DOHH2 (cell line): ENCODE data around the gene NSD2.

Experiments used
- H3F3A ChIP-seq: fragments of 200-600 bp; sonication (generic), shearing (Covaris generic); 2 replicates; pipeline ENCODE4 v1.6.0; 2016; ENCODE audit warnings: antibody characterized with exemption, mild to moderate bottlenecking; ENCODE audit not compliant: control insufficient read depth, insufficient read depth
- H3K27ac ChIP-seq: fragments of 200-600 bp; sonication (generic); 2 replicates; pipeline ENCODE4 v1.5.1; 2014; ENCODE audit warnings: low read depth, mild to moderate bottlenecking, low read length, moderate library complexity
- H3K27me3 ChIP-seq: fragments of 200-600 bp; sonication (generic); 2 replicates; pipeline ENCODE4 v1.6.1; 2014; ENCODE audit warnings: mild to moderate bottlenecking, low read length, mixed read lengths; ENCODE audit not compliant: control insufficient read depth
- H3K36me3 ChIP-seq: fragments of 200-600 bp; sonication (generic); 2 replicates; pipeline ENCODE4 v1.6.1; 2014; ENCODE audit warnings: mild to moderate bottlenecking, low read length, moderate library complexity, mixed read lengths; ENCODE audit not compliant: control insufficient read depth
- H3K4me1 ChIP-seq: fragments of 200-600 bp; sonication (generic); 2 replicates; pipeline ENCODE4 v1.6.1; 2014; ENCODE audit warnings: mild to moderate bottlenecking, low read length, mixed read lengths; ENCODE audit not compliant: control insufficient read depth
- H3K4me2 ChIP-seq: fragments of 200-600 bp; sonication (generic); 2 replicates; pipeline ENCODE4 v1.6.0; 2014; ENCODE audit warnings: mild to moderate bottlenecking, low read length, moderate library complexity
- H3K4me3 ChIP-seq: fragments of 200-600 bp; sonication (generic); 2 replicates; pipeline ENCODE4 v1.5.1; 2014; ENCODE audit warnings: mild to moderate bottlenecking, low read length, mixed read lengths
- H3K79me2 ChIP-seq: fragments of 200-600 bp; sonication (generic); 2 replicates; pipeline ENCODE4 v1.6.1; 2014; ENCODE audit warnings: mild to moderate bottlenecking, low read length, mixed read lengths; ENCODE audit not compliant: control insufficient read depth
- H3K9me2 ChIP-seq: fragments of 200-600 bp; sonication (generic); replicated peaks from 2 replicates; pipeline ENCODE4 v1.6.1; 2014; ENCODE audit warnings: mild to moderate bottlenecking, low read length, mixed read lengths; ENCODE audit not compliant: control insufficient read depth
- H3K9me3 ChIP-seq: fragments of 200-600 bp; sonication (generic); 2 replicates; pipeline ENCODE4 v1.6.1; 2014; ENCODE audit warnings: antibody characterized with exemption, low read length, mixed read lengths; ENCODE audit not compliant: control insufficient read depth, insufficient read depth
- H4K20me1 ChIP-seq: fragments of 200-600 bp; sonication (generic); 2 replicates; pipeline ENCODE4 v1.6.0; 2014; ENCODE audit warnings: low read depth, mild to moderate bottlenecking, antibody characterized with exemption, low read length, moderate library complexity; ENCODE audit not compliant: control insufficient read depth, insufficient read depth
- CTCF ChIP-seq: fragments of 200-600 bp; sonication (generic); IDR thresholded peaks from one replicate; pipeline ENCODE4 v1.5.1; 2014; ENCODE audit warnings: antibody characterized with exemption, mild to moderate bottlenecking, low read depth, low read length; ENCODE audit not compliant: poor library complexity, severe bottlenecking
- EZH2phosphoT487 ChIP-seq: fragments of 200-600 bp; sonication (generic); IDR thresholded peaks from 2 replicates; pipeline ENCODE4 v1.6.1; 2017; ENCODE audit warnings: borderline replicate concordance, mild to moderate bottlenecking, antibody characterized with exemption, low read length, moderate library complexity, mixed read lengths

NSD2 gene

GRCh38 chr4:1952058-1952700 lies 81.0 kb downstream of the NSD2 start:
- Histone ChIP-seq H3F3A (no peaks in the 10 kb centered on the region), H3K36me3 (peaks cover 91% of the 10 kb centered on the region), H3K27ac (no peak overlapping the region)

GRCh38 chr4:1952719-1953118 lies 81.5 kb downstream of the NSD2 start:
- Histone ChIP-seq H3K27ac (no peak overlapping the region), H3K4me3 (no peak overlapping the region), H3K36me3 (peaks cover 90% of the 10 kb centered on the region), H3K9me2 (no peaks in the 10 kb centered on the region), H3K4me1 (no peaks in the 10 kb centered on the region), H3K9me3 (no peaks in the 10 kb centered on the region), H3K4me2 (no peak overlapping the region), H4K20me1 (no peaks in the 10 kb centered on the region), H3K79me2 (0 out of 2 replicates have a peak, but pooled peaks cover 2% of the 10 kb centered on the region), H3F3A (no peaks in the 10 kb centered on the region), H3K27me3 (no peaks in the 10 kb centered on the region)
- TF ChIP-seq CTCF = no peak
- no peak for TF ChIP-seq EZH2phosphoT487

More at GRCh38 chr4:1952058-1952700, 81.0 kb downstream of the NSD2 start:
- Histone ChIP-seq H4K20me1 (no peaks in the 10 kb centered on the region), H3K9me3 (no peaks in the 10 kb centered on the region), H3K4me3 (no peak overlapping the region), H3K4me2 (no peak overlapping the region), H3K4me1 (no peaks in the 10 kb centered on the region), H3K9me2 (no peaks in the 10 kb centered on the region), H3K27me3 (no peaks in the 10 kb centered on the region), H3K79me2 (0 out of 2 replicates have a peak, but pooled peaks cover 2% of the 10 kb centered on the region)
- no peak for TF ChIP-seq EZH2phosphoT487
- no peak for TF ChIP-seq CTCF

GRCh38 chr4:1953335-1953734 lies 82.1 kb downstream of the NSD2 start:
- Histone ChIP-seq H3K27me3 (no peaks in the 10 kb centered on the region), H3K9me2 (no peaks in the 10 kb centered on the region), H3K27ac (no peak overlapping the region), H3K9me3 (no peaks in the 10 kb centered on the region), H3K79me2 (0 out of 2 replicates have a peak, but pooled peaks cover 2% of the 10 kb centered on the region), H3K36me3 (peaks cover 90% of the 10 kb centered on the region), H4K20me1 (no peaks in the 10 kb centered on the region), H3K4me2 (no peak overlapping the region), H3K4me3 (no peak overlapping the region), H3K4me1 (no peaks in the 10 kb centered on the region), H3F3A (no peaks in the 10 kb centered on the region)
- TF ChIP-seq EZH2phosphoT487 (no peak), CTCF (no peak)
